ENCODE data around the gene HECW1.

Gene HECW1

DNA sequence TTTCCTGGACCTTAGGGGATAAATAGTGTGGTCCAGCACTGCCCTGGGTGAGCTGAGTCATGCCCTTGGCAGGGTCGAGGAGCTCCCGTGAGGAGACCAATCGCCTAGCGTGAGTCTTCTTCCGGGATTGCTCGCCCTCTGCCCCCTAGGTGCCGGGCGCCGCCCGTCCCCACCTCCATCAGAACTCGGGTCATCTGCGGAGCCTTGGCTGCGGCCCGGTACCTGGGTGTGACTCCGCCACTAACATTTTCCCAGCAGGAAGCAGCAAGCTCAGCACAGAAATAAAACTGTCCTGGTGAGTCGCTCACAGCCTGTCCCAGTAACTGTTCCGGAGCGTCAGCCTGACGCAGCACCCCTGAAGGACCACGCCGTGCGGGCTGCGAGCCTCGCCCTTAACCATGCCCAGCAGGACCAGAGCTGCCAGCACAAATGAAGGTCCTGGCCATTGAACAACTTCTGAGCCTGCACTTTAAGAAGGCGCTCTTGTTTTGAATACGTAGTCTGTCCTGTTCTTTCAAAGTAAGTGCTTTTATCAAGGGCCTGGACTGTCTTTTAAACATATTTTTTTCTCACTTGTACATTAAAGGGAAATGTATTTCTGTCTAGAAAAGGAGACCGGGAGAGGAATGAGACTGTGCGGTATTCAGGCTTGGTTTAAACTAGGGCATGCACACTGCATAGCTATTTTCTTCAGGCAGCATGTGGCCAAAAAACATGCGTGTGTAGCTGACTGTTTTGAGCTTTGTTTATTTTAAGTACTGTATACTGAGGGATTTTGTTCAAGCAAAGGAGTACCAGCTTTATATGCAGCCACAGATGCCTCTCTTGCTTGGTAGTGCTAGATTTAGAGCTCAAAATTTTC is 136.7 kb downstream of the HECW1 start:
- DNase-seq (ENCODE audit: low read depth in 1 of 2, low spot score in 1 of 2) = no peak

DNA sequence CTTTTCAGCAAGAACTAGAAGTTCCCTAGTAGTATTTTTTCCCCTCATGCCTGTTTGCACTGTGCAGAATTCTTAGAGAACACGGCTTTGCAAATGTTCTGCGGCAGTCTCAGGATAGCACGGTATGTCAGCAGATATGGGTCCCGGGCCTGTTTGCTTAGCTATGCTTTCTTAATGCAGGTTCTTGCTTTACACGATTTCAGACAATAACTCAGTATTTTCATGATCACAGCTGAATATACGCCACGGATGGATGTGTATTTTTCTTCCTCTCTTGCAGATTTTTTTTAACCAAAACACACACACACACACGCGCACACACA is 137.3 kb downstream of the HECW1 start:
- DNase-seq (ENCODE audit: low read depth in 1 of 2, low spot score in 1 of 2) = no peak

DNA sequence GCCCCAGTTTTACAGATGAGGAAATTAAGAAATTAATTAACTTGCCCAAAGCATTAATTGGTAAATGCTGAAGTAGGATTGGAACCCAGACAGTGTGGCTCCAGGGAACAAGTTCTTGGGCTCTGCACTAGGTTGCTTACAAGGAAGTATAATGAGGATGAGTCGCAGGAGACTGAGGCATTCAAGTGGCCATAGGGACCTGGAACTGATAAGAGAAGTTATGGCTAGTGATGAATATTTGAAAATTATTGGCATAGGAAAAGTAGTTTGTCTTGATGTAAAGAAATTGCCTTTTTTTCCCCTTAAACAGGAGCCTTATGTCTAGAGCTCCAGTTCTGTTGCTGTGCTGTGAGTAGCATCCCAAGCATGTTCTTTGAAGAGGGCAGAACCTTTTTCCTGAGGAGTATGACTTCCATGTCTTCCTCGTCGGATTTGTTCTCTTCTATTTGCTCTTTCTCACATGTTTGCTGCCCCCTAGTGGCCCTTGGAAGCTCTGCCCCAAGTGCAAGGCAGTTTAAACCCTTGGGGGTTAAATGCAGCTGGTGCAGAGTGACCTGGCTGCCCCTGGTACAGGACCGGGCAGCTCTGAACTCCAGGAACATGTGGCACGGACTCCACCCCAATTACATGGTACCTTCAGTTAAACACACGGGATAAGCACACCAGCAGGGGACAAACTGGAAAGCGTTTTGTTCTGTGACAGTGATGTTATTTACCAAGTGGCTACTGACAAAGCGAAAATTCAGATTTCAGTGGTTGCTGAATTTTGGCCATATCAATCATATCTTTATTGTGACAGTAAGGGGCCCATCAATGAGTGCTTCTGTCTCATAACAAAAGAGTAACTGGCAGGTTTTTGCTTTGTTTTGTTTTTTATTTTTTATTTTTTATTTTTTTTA is 148.8 kb downstream of the HECW1 start:
- DNase-seq (ENCODE audit: low read depth in 1 of 2, low spot score in 1 of 2) = peak; percentile 15 to 32

DNA sequence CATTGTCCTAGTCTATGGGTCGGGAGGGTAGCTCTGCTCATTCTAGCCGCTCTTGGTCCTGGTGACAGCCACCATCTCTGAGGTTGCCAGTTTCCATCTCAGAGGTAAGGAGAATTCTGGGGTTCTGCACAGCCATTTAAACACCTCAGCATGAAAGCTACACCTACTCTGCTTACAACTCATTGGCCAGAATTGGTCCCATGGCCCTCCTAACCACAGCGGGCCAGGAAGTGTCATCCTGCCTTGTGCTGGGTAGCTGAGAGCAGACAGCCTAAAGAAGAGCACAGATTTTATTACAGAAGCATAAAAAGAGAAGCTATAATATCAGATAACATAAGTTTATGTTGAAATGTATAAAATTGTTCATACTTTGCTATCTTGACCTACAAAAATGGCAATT is 152.7 kb downstream of the HECW1 start:
- DNase-seq (ENCODE audit: low read depth in 1 of 2, low spot score in 1 of 2) = no peak

DNA sequence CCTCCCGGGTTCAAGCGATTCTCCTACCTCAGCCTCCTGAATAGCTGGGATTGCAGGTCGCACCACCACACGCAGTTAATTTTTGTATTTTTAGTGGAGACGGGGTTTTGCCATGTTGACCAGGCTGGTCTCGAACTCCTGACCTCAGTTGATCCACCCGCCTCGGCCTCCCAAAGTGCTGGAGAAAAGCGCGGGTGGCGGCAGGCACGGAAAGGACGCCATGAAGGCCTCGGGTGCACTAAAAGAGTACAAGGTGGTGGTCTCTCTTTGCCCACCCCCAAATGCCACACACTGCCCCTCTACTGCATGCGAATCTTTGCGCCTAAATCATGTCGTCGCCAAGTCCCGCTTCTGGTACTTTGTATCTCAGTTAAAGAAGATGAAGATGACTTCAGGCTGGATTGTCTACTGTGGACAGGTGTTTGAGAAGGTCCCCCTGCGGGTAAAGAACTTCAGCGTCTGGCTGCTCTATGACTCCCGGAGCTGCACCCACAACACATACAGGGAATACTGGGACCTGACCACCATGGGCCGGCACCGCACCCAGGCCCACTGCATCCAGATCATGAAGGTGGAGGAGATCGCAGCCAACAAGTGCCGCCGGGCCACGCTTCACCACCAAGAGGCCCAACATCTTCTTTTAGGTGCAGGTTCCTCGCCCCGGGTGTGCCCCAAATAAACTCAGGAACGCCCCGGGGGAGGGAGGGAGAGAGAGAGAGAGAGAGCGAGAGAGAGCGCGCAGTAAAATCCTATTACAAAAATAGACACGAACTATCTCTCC is 161.7 kb downstream of the HECW1 start:
- DNase-seq (ENCODE audit: low read depth in 1 of 2, low spot score in 1 of 2) = no peak

DNA sequence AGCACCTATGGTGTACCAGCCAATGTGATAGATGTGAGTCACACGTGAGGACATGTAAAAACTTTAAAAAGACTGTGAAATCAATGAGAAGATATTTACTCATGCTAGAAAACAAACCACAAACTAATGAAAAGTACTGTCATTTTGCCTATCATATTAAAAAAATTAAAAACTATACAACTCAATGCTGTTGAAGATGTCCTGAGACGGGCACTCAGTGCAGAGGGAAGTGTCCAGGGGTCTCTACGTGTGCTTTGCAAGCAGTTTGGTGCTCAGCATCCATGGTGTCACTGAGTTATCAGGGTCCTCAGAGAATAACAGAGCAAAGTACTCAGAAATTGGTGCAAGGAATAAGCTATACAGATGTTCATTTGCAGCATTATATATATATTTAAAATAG is 162.3 kb downstream of the HECW1 start:
- DNase-seq (ENCODE audit: low read depth in 1 of 2, low spot score in 1 of 2) = no peak

DNA sequence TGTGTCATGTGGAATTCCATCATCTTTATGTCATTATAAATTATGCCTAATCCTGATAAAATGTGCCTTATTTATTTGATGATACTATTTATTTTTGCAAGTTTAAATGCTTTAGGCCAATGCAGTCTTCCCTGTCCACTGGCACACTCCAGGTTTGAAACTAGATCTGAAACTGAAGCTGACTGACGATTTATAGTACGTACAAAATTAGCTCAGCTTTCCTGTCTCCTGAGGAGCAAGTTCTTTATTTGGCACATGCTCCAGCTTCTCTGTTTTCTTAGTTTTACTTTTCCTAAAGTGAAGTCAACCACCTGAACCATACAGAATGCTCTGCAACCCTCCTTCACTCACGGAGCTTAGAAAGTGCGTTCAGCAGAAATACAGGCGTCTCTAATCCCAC is 164.1 kb downstream of the HECW1 start:
- no peak for DNase-seq (ENCODE audit: low read depth in 1 of 2, low spot score in 1 of 2)

DNA sequence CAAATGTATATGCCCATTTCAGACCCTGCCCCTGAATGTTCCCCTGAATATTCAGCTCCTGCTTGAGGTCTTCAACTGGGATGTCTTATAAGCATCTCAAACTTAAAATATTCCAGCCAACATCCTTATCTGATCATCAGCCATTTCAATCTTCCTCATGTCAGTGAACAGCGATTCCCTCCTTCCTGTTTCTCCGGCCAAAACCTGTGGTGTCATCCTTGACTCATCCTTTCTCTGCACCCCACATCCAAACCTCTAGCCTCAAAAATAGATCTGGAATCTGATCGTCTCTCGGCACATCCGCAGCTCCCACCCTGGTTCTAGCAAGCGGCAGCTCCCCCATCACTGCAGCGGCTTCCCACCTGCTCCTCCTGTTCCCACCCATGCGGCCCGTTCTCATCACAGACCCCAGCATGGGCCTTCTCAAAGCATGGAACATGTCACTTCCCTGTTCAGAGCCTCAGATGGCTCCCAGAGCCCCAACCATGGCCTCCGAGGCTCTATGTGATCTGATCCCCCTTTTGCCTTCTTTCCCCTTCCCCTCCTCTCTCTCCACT is 165.7 kb downstream of the HECW1 start:
- DNase-seq (ENCODE audit: low read depth in 1 of 2, low spot score in 1 of 2) = no peak

DNA sequence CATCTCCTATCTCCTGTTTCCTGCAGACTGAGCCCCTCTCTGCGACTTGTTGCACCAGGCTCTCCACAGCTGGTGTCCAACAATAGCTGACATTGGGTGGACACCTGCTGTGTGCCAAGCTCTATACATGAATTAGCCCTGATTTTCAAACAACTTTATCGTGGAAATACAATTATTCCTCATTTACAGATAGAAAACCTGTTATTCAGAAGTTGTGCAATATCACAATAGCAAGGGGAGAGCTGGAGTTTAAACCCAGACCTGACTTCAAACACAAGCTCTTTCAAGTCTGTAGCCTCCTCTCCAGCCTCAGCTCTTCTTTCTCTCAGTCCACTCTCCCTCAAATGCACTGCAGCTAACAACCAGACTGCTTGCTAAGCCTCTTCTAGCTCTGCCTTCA is 168.8 kb downstream of the HECW1 start:
- DNase-seq (ENCODE audit: low read depth in 1 of 2, low spot score in 1 of 2) = no peak

DNA sequence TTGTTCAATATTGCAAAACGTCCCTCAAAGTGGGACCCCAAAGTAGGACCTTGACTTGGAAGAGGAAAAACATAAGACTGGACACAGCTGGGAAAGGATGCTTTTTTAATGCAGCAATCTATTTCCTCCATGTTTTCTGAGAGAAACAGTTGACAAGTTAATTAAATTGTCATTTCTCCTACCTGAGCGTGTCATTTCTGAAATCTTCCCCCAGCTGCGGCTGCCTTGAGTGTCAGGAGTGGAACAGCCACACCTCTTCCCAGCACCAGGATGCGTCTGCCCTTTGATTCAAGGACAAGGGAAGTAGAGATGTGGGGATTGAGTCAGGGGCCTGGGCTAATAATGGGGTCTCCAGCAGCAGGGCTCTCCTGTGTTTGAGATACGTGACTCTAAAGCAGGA is 171.3 kb downstream of the HECW1 start:
- DNase-seq (ENCODE audit: low read depth in 1 of 2, low spot score in 1 of 2) = no peak

DNA sequence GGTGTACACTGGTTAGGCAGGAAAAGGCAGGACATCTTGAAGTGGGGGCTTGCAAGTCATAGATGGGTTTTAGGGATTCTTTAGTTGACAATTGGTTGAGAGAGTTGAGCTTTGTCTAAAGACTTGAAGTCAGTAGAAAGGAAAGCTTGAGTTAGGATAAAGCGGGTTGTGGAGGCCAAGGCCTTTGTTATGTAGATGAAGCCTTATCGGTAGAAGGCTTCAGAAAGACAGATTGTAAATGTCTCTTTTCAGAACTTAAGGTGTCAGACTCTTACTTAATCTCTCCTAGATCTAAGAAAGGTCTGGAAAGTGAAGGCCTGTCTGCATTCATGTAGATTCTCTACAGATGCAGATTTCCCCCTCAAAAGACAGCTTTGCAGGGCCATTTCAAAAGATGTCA is 177.4 kb downstream of the HECW1 start:
- no peak for DNase-seq (ENCODE audit: low read depth in 1 of 2, low spot score in 1 of 2)

DNA sequence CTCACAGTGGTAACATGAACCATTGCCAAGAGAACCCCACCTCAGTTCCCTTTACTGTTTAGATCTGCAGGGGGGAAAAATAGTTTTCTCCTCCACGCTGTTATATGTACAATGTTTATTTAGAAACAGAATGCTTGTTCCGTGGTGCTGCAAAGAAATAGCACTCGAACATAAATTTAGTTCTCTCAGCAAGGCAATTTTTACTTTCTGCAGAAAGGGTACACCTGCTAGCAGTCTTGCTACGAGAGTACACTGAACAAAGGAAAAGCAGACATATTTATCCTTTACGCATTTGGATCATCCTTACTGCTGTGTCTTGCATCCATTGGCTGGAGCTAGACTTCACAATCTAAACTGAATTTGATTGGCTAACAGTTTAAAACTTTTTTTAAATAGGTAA is 178.5 kb downstream of the HECW1 start:
- DNase-seq (ENCODE audit: low read depth in 1 of 2, low spot score in 1 of 2) = no peak

DNA sequence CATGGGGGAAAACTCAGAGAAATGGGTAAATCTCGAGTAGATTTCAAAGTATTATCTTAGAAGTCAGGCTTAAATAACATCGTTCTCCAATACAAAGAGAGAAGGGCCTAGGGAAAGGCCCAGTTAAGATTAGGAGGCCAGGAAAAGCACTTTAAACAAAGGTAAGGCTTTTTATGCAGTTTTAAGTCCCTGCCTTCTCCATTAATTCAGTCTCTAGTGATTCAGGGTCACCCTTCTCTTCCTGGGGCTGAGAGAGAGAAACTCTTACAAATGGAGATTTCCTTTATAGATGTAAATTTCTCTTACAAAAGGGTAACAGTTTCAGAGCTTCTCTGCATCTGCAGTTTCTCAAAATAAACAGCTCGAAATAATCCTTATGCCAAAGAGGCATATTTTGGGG is 179.3 kb downstream of the HECW1 start:
- DNase-seq (ENCODE audit: low read depth in 1 of 2, low spot score in 1 of 2) = no peak

DNA sequence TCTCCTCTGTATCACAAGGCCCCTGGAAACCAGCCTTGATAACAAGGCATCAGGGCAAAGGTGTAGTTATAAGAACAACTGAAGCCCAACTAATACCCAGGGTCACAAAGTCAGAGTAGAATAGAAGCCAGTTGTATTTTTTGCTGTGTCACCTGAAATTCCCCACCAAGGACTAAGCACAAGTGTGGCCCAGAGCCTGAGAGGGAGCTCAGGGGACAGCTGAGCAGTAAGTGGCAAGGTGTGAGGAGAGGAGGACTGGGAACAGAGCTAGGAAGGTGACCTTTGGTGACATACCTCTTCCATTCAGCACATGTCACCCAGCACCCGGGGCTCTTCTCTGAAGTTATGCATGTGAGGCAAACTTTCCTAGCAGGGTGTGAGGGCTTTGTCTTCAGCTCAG is 179.9 kb downstream of the HECW1 start:
- no peak for DNase-seq (ENCODE audit: low read depth in 1 of 2, low spot score in 1 of 2)

DNA sequence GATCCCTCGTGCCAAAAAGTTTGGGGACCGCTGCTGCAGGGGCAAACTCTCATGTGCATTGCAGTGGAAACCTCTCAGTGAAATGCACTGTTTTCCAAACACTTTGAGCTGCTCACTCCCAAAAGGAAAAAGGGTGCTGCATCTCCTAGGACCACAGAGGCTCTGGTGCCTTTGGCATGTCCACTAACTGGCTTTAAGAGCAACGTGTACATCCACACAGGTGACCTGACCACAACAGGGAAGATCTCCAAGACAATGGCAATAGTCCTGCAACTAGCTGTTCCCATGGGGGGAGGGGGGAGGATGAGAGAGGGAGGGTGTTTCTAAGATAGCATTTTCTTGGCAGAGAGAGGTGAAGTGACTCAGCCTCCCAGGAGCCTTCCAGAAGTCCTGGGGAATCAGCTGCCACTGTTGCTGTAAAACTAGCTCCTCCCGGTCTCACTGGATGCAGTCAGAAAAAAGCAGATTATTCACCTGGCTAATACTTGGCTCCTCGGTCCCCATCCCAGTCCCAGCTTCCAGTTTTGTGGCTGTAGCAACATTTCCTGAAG is 181.7 kb downstream of the HECW1 start:
- no peak for DNase-seq (ENCODE audit: low read depth in 1 of 2, low spot score in 1 of 2)

DNA sequence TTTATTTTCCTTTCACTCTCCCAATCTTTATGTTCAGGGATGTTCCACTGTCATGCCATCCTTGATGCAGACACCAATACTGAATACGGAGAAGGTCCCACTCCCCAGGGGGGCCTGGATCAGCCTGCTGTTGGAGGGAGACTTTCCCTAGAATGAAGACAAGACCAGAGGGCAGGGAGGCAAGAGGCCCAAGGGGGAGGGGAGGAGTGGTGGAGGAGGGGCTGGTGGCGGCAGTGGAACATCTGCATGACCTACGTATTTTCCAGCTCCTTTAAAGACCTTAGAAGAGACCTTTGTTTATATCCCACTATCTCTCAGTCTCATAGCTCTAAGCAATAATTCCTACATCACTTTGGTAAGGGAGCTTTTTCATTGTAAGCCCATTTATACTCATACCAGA is 183.0 kb downstream of the HECW1 start:
- no peak for DNase-seq (ENCODE audit: low read depth in 1 of 2, low spot score in 1 of 2)

DNA sequence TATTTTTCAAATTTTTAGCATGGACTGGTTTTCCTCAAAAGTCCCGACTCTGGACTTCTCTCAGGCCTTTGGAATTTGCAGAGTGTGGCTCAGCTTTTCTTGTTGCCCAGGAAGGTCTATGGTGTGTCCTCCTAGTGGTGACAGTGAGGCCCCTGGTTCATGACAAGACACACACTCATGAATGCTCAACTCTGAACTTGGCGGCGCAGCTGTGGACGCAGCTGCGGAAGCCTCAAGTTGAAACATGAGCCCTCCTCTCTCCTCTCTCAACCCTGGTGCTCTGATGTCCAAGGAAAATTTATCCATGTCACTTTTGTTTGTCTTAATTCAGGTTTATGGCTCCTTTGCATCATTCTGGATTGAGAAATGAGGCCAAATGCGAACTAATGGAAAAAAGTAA is 183.9 kb downstream of the HECW1 start:
- DNase-seq (ENCODE audit: low read depth in 1 of 2, low spot score in 1 of 2) = no peak

DNA sequence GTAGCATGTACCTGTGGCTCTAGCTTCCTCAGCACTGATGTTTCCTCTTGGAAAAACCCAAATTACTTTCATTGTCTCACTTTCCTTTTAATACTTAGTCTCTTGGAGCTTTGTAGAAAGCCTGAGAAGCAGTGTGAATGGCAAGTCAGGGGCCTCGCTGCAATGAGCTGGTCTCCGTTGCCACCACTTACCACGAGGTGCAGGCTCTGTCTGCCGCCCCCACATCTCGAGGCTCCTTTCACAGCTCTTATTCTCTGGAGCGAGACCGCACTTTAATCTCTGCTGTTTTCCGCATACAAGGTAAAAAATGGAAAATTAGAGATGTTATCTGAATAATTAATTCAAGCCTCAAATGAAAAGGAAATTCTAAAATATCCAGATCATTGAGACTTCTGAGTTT is 186.2 kb downstream of the HECW1 start:
- no peak for DNase-seq (ENCODE audit: low read depth in 1 of 2, low spot score in 1 of 2)

DNA sequence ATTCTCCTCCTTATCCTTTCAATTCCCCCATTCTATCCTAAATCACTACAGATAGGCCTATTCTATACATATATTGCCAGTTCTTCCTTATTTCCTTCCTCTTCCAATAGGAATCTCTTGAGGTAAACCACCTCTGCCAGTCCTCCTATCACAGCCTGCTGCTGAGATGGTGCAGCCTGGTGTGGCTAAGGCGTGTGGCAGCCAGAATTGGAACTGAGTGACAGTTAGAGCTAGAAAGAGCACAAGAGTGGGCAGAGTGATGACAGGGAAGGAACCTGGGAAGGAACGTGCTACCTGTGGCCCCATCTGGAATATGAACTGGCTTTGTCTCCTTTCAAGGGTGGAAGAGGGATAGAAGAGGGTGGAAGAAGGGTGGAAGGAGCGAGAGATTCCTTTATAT is 187.7 kb downstream of the HECW1 start:
- no peak for DNase-seq (ENCODE audit: low read depth in 1 of 2, low spot score in 1 of 2)

DNA sequence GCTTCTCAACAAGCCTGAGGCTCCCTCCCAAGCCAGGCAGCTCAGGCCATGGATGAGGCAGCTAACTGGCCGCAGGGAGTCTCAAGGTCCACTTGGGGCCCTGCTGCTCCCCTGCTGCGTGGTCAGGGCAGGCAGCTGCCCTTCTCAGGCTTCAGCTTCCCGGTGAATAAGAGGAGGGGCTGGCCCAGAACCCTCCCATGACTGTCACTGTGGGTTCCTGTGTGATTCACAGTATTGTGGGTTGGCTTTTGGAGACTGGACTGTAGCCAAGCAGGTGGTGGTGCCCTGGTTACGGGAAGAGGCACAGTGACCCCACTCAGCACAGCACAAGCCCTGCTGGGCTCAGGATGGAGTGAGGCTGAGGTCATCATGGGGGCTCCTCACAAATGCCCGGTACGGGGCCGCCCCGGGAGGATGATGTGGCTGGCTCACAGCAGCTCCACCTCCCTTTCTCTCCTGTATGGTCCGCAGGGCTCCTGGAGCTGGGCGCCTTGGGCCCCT is 189.8 kb downstream of the HECW1 start:
- DNase-seq (ENCODE audit: low read depth in 1 of 2, low spot score in 1 of 2) = no peak

Measured in activated T-helper 1 cell treated with anti-CD3 and anti-CD28 coated beads, Interleukin-2, amount 50 U/mL, for 16 hours (primary cell).